SK-N-SH (cell line): ENCODE results near the gene HSPG2. TPM values are rescaled to one million over a fixed set of nuclear protein-coding genes. Genes with fewer than 3 reads are reported as not detected.

ENCODE experiments used
- CTCF ChIA-PET: fragments of 300-600, 350-600 bp; formaldehyde crosslinking; extraction: SDS; loops from one replicate; lab custom pipeline; 2021; lab: Yijun Ruan, JAX
- POLR2A ChIA-PET: fragments of 350-600 bp; sonication (Branson Sonifier 250); formaldehyde crosslinking; extraction: SDS; loops from one replicate; lab custom pipeline; 2020; ENCODE audit warnings: antibody characterized with exemption, inconsistent platforms; lab: Yijun Ruan, JAX
- DNase-seq: peaks from one replicate; pipeline ENCODE4 v3.0.0; 2012
- H2AFZ ChIP-seq: fragments of 200-600 bp; sonication (generic); 2 replicates; pipeline ENCODE4 v1.8.1; 2016; ENCODE audit warnings: antibody characterized with exemption, mild to moderate bottlenecking, low read depth
- H3F3A ChIP-seq: fragments of 200-600 bp; sonication (generic); replicated peaks from 2 replicates; pipeline ENCODE3; 2016; ENCODE audit warnings: antibody characterized with exemption, mild to moderate bottlenecking; ENCODE audit not compliant: insufficient read depth
- H3K27ac ChIP-seq, 2 experiments: fragments of 200-500 bp in 1 of 2; fragments of 200-600 bp in 1 of 2; sonication (Bioruptor generic) in 1 of 2; sonication (generic), shearing (Covaris generic) in 1 of 2; 2 replicates each; pipeline versions ENCODE4 v1.5.1 to v1.6.1; 2014 to 2016; ENCODE audit warnings: low read depth in 2 of 2, inconsistent platforms in 1 of 2, low read length in 1 of 2, mild to moderate bottlenecking in 1 of 2, mixed read lengths in 1 of 2
- H3K27me3 ChIP-seq: fragments of 200-600 bp; sonication (generic), shearing (Covaris generic); 2 replicates; pipeline ENCODE4 v1.6.1; 2016; ENCODE audit warnings: mixed run types; ENCODE audit not compliant: insufficient read depth
- H3K36me3 ChIP-seq, 2 experiments: fragments of 200-500 bp in 1 of 2; fragments of 200-600 bp in 1 of 2; sonication (Bioruptor generic) in 1 of 2; sonication (generic) in 1 of 2; replicated peaks in 1 of 2; 2 replicates each; pipeline versions ENCODE3 to v1.5.1; 2014 to 2016; ENCODE audit warnings: low read length in 1 of 2, mild to moderate bottlenecking in 1 of 2; ENCODE audit not compliant: insufficient read depth in 2 of 2, control insufficient read depth in 1 of 2
- H3K4me1 ChIP-seq, 2 experiments: fragments of 200-500 bp in 1 of 2; fragments of 200-600 bp in 1 of 2; sonication (Bioruptor generic) in 1 of 2; sonication (generic), shearing (Covaris generic) in 1 of 2; 2 replicates each; pipeline versions ENCODE4 v1.5.1 to v1.6.1; 2014 to 2016; ENCODE audit warnings: low read depth in 1 of 2, low read length in 1 of 2, mixed run types in 1 of 2; ENCODE audit not compliant: insufficient read depth in 2 of 2, control insufficient read depth in 1 of 2
- H3K4me2 ChIP-seq: fragments of 200-600 bp; sonication (generic), shearing (Covaris generic); 2 replicates; pipeline ENCODE4 v1.6.1; 2017; ENCODE audit warnings: mixed run types
- H3K4me3 ChIP-seq, 2 experiments: fragments of 200-500 bp in 1 of 2; fragments of 200-600 bp in 1 of 2; sonication (Bioruptor generic) in 1 of 2; sonication (generic), shearing (Covaris generic) in 1 of 2; 2 replicates each; pipeline versions ENCODE4 v1.5.1 to v1.8.1; 2014 to 2016; ENCODE audit warnings: low read depth in 2 of 2, inconsistent platforms in 1 of 2, low read length in 1 of 2, mild to moderate bottlenecking in 1 of 2, mixed read lengths in 1 of 2, moderate library complexity in 1 of 2
- H3K79me2 ChIP-seq: fragments of 200-600 bp; sonication (generic); 2 replicates; pipeline ENCODE4 v1.8.1; 2017; ENCODE audit warnings: mild to moderate bottlenecking; ENCODE audit not compliant: insufficient read depth
- H3K9ac ChIP-seq: fragments of 200-600 bp; sonication (generic); 2 replicates; pipeline ENCODE4 v1.6.1; 2017; ENCODE audit warnings: mixed run types
- H3K9me2 ChIP-seq: fragments of 200-600 bp; sonication (generic); 2 replicates; pipeline ENCODE4 v1.6.1; 2017; ENCODE audit warnings: mixed run types
- H3K9me3 ChIP-seq: fragments of 200-600 bp; sonication (generic); 2 replicates; pipeline ENCODE4 v1.6.1; 2017; ENCODE audit warnings: mixed run types, mild to moderate bottlenecking, moderate library complexity
- H4K20me1 ChIP-seq: fragments of 200-600 bp; sonication (generic); 2 replicates; pipeline ENCODE4 v1.6.1; 2017; ENCODE audit warnings: mild to moderate bottlenecking, mixed run types; ENCODE audit not compliant: insufficient read depth
- EP300 ChIP-seq, 2 experiments: IDR thresholded peaks; 2 replicates each; pipeline versions ENCODE4 v1.4.0 to v1.6.1; 2012; ENCODE audit warnings: borderline replicate concordance in 1 of 2, low read depth in 1 of 2, low read length in 1 of 2
- EZH2phosphoT487 ChIP-seq: fragments of 200-600 bp; sonication (generic); IDR thresholded peaks from 2 replicates; pipeline ENCODE4 v1.6.1; 2017; ENCODE audit warnings: low read depth, mixed run types, mild to moderate bottlenecking, antibody characterized with exemption, moderate library complexity, borderline replicate concordance
- FOSL2 ChIP-seq: IDR thresholded peaks from 2 replicates; pipeline ENCODE4 v1.4.0; 2012; ENCODE audit warnings: low read depth, mild to moderate bottlenecking, moderate library complexity, borderline replicate concordance
- MXI1 ChIP-seq: IDR thresholded peaks from 2 replicates; pipeline ENCODE4 v1.6.1; 2012; ENCODE audit warnings: mild to moderate bottlenecking, low read depth, low read length, improper control_type of control experiment
- NFIC ChIP-seq: IDR thresholded peaks from 2 replicates; pipeline ENCODE4 v1.4.0; 2012; ENCODE audit warnings: borderline replicate concordance
- NRF1 ChIP-seq: IDR thresholded peaks from 2 replicates; pipeline ENCODE4 v1.6.1; 2012; ENCODE audit warnings: low read depth, mild to moderate bottlenecking, low read length
- RFX5 ChIP-seq: IDR thresholded peaks from 2 replicates; pipeline ENCODE4 v1.6.1; 2012; ENCODE audit warnings: mild to moderate bottlenecking, improper control_type of control experiment, low read length
- SMC3 ChIP-seq: IDR thresholded peaks from 2 replicates; pipeline ENCODE4 v1.6.1; 2012; ENCODE audit warnings: low read depth, low read length, improper control_type of control experiment
- TAF1 ChIP-seq: IDR thresholded peaks from 2 replicates; pipeline ENCODE4 v1.6.1; 2012; ENCODE audit warnings: low read depth, mild to moderate bottlenecking, low read length, moderate library complexity, borderline replicate concordance
- WGBS: methylation state at CpG from one replicate; pipeline ENCODE4 v1.1.6; 2017; ENCODE audit warnings: low lambda C conversion rate; 5-methylcytosine and 5-hydroxymethylcytosine counted together
- polyA plus RNA-seq, 3 experiments: library from polyadenylated mRNA; depleted of rRNA; stranded (reverse); fragments of >200 nt; gene quantifications; 2 replicates each; pipeline ENCODE4 v1.2.3, GENCODE V29; 2012
- TF ChIP-seq, protein P1 (sequence below): IDR thresholded peaks from 2 replicates; pipeline ENCODE4; 2012

Gene HSPG2
- polyA plus RNA-seq, 1 of the 3 experiments (the other 2 are of a cell fraction): 28.9 TPM

DNA sequence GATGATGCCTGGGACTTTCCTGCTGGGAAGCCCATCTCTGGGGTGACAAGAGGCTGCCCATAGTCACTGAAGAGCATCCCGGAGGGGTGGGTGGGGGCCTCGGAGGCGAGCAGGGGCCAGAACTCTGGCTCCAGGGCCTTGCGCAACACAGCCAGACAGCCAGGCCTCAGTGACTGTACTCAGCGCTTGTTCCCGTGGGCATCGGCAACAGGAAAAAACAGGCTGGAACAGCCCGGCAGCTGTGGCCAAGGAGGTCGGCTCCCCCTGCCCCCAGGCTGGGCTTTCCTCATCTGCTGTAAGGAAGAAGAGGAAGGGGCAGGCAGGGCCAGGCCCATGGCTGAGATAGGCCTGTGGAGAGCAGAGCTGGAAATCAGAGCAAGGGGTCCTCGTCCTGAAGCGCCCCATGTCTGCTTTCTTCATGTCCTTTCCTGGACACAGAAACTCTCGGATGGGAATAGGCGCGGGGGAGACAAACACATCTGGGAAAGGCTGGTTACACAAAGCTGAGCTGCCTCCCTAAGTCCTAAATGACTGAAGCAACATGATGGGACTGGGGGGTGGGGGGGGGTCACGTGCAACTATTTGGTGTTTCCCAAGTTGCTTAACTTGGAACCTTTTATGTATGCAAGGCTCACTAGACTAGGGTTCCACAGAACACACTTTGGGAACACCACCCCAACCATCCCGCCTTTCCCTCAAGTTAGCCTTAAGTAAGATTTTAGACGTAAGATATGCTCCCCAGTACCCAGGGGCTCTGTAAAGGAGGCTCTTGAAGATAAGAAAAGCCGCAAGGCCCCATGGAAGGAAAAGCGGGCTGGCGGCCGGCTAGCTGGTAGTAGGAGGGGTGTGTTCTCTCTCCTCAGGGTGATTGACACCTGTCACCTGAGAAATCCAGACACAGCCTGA is 30.7 kb downstream of the HSPG2 start:
- no peaks in the 10 kb centered on the region for H3K9me2 ChIP-seq
- TF ChIP-seq EP300 (IDR thresholded peaks at IDR 0.05; ENCODE audit: borderline replicate concordance in 1 of 2, low read depth in 1 of 2, low read length in 1 of 2) (no peak), MXI1 (no peak), RFX5 (no peak), EZH2phosphoT487 (no peak), TAF1 (no peak), FOSL2 (no peak), NRF1 (no peak)
- TF ChIP-seq, protein P1, sequence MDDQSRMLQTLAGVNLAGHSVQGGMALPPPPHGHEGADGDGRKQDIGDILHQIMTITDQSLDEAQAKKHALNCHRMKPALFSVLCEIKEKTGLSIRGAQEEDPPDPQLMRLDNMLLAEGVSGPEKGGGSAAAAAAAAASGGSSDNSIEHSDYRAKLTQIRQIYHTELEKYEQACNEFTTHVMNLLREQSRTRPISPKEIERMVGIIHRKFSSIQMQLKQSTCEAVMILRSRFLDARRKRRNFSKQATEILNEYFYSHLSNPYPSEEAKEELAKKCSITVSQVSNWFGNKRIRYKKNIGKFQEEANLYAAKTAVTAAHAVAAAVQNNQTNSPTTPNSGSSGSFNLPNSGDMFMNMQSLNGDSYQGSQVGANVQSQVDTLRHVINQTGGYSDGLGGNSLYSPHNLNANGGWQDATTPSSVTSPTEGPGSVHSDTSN: no peak
- DNase-seq: no peak
- peaks cover 0 to 3% of the 10 kb centered on the region in 2 experiments; a peak in 1 of 4 replicates for H3K4me1 ChIP-seq
- H3F3A ChIP-seq: no peaks in the 10 kb centered on the region
- H2AFZ ChIP-seq: no peak overlapping the region
- CTCF ChIA-PET: no interaction called here
- 93% methylated on average over 12 of the region's 21 CpGs for WGBS
- no peak overlapping the region for H3K9ac ChIP-seq
- H3K27me3 ChIP-seq: no peaks in the 10 kb centered on the region
- no peaks in the 10 kb centered on the region for H3K36me3 ChIP-seq
- H3K9me3 ChIP-seq: no peaks in the 10 kb centered on the region
- POLR2A ChIA-PET: no interaction called here
- peaks cover 62% of the 10 kb centered on the region; the same call in 1 of the 2 replicates for H3K79me2 ChIP-seq
- H4K20me1 ChIP-seq: peaks cover 23% of the 10 kb centered on the region; the same call in 1 of the 2 replicates
- H3K4me3 ChIP-seq: no peak overlapping the region
- no peak overlapping the region for H3K4me2 ChIP-seq
- no peak overlapping the region for H3K27ac ChIP-seq

DNA sequence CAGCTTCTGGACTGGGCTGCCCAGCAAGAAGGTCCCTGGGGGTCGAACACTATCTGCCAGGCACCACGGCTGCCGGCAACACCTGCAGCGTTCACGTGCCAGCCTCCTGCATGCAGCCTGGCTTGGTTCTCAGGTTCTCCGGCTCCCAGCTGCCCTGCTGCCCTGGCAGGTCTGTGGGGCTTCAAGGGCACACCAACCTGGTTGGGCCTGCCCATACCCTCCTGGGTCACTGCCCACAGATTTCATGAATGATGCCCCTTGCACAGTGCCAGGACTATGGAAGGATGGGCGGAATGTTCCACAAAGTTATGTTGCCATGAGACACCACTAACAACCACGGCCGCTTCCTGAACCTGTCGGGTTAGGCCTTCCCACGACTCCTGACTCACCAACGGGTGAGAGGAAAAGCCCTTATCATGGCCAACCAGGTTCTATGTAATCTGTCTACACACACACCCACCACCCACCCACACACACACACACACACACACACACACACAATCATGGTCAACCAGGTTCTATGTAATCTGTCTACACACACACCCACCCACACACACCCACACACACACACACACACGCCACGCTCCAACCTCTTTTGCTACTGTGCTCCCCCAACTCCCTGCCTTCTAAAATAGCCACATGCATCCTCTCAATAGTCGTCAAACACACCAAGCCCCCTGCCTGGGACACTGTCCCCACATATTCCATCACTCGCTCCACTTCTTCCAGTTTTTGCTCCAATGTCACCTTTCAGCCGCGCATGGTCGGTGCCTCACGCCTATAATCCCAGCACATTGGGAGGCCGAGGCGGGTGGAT is 32.2 kb downstream of the HSPG2 start:
- no peak overlapping the region for H3K27ac ChIP-seq
- no peaks in the 10 kb centered on the region for H3K9me2 ChIP-seq
- WGBS: 89% methylated on average over 15 of the region's 22 CpGs
- no peaks in the 10 kb centered on the region; a peak in 1 of 4 replicates for H3K4me1 ChIP-seq
- no peaks in the 10 kb centered on the region for H3K36me3 ChIP-seq
- DNase-seq: no peak
- H2AFZ ChIP-seq: no peak overlapping the region
- no peaks in the 10 kb centered on the region for H3K9me3 ChIP-seq
- TF ChIP-seq, protein P1: no peak
- TF ChIP-seq SMC3: no peak
- TF ChIP-seq NFIC: no peak
- no peak for TF ChIP-seq MXI1
- TF ChIP-seq, all 33 proteins: peak for 0
- H3F3A ChIP-seq: no peaks in the 10 kb centered on the region
- no peak overlapping the region for H3K4me3 ChIP-seq
- POLR2A ChIA-PET: no interaction called here
- CTCF ChIA-PET: no interaction called here
- peaks cover 22% of the 10 kb centered on the region; the same call in 1 of the 2 replicates for H4K20me1 ChIP-seq
- peaks cover 49% of the 10 kb centered on the region; the same call in 1 of the 2 replicates for H3K79me2 ChIP-seq
- H3K9ac ChIP-seq: no peak overlapping the region
- no peak overlapping the region for H3K4me2 ChIP-seq
- no peaks in the 10 kb centered on the region for H3K27me3 ChIP-seq
